ENCODE data around the gene ZACN. TPM values are rescaled to one million over a fixed set of nuclear protein-coding genes. Genes with fewer than 3 reads are reported as not detected.

ZACN gene
- total RNA-seq, 1 donor from 2014 or later: not detected

GRCh38 chr17:76081295-76082210 lies 2.6 kb downstream of the ZACN start:
- DNase-seq (ENCODE audit: low read depth, low spot score): no peak

- DNase-seq (ENCODE audit: low read depth, low spot score): no peak
These were observed 3.6 kb downstream of the ZACN start for GRCh38 chr17:76082326-76083251.

GRCh38 chr17:76083536-76084182 lies 4.7 kb downstream of the ZACN start:
- no peak for DNase-seq (ENCODE audit: low read depth, low spot score)

GRCh38 chr17:76085066-76085730 lies 6.2 kb downstream of the ZACN start:
- DNase-seq (ENCODE audit: low read depth, low spot score): no peak

- DNase-seq (ENCODE audit: low read depth, low spot score): no peak
These were observed 6.9 kb downstream of the ZACN start for GRCh38 chr17:76085731-76086366.

- no peak for DNase-seq (ENCODE audit: low read depth, low spot score)
These were observed 7.4 kb downstream of the ZACN start for GRCh38 chr17:76086384-76086783.

- no peak for DNase-seq (ENCODE audit: low read depth, low spot score)
These were observed 8.5 kb downstream of the ZACN start for GRCh38 chr17:76087531-76087930.

- no peak for DNase-seq (ENCODE audit: low read depth, low spot score)
These were observed 9.3 kb downstream of the ZACN start for GRCh38 chr17:76088041-76088867.

- DNase-seq (ENCODE audit: low read depth, low spot score): no peak
These were observed 10.0 kb downstream of the ZACN start for GRCh38 chr17:76088868-76089576.

- no peak for DNase-seq (ENCODE audit: low read depth, low spot score)
These were observed 10.9 kb downstream of the ZACN start for GRCh38 chr17:76089680-76090516.

- no peak for DNase-seq (ENCODE audit: low read depth, low spot score)
These were observed 11.6 kb downstream of the ZACN start for GRCh38 chr17:76090517-76091129.

GRCh38 chr17:76091526-76092286 lies 12.7 kb downstream of the ZACN start:
- DNase-seq (ENCODE audit: low read depth, low spot score): no peak

- no peak for DNase-seq (ENCODE audit: low read depth, low spot score)
These were observed 13.8 kb downstream of the ZACN start for GRCh38 chr17:76092526-76093413.

GRCh38 chr17:76094046-76094445 lies 15.1 kb downstream of the ZACN start:
- no peak for DNase-seq (ENCODE audit: low read depth, low spot score)

- DNase-seq (ENCODE audit: low read depth, low spot score): no peak
These were observed 17.0 kb downstream of the ZACN start for GRCh38 chr17:76095943-76096342.

- no peak for DNase-seq (ENCODE audit: low read depth, low spot score)
These were observed 18.8 kb downstream of the ZACN start for GRCh38 chr17:76097716-76098295.
